Common myeloid progenitor, CD34-positive (primary cell): ENCODE results near the gene WEE2.
A peak's percentile ranks its signal among the peaks of the same experiment; 100 is the strongest.

ENCODE experiments used
- CTCF ChIA-PET: fragments of 350-600 bp; sonication (Branson Sonifier 250); formaldehyde crosslinking; loops from one replicate; lab custom pipeline; 2021; ENCODE audit warnings: antibody characterized with exemption; lab: Charles Lee
- POLR2A ChIA-PET: fragments of 350-600 bp; sonication (Branson Sonifier 250); formaldehyde crosslinking; loops from one replicate; lab custom pipeline; 2021; ENCODE audit warnings: antibody characterized with exemption; lab: Charles Lee
- DNase-seq, 3 donors: peaks; one replicate each; pipeline versions ENCODE4 v3.0.0 to v3.0.0-alpha.2; 2013
- H3K27ac ChIP-seq, 2 experiments: 1 replicate in 1 of 2; 2 replicates in 1 of 2; pipeline ENCODE4 v1.7.0; 2013; ENCODE audit warnings: inconsistent platforms in 2 of 2, low read length in 2 of 2, mild to moderate bottlenecking in 2 of 2, low read depth in 1 of 2, moderate library complexity in 1 of 2; ENCODE audit not compliant: severe bottlenecking in 2 of 2, insufficient read depth in 1 of 2, poor library complexity in 1 of 2
- H3K27me3 ChIP-seq, 5 experiments: replicated peaks in 2 of 5; 1 replicate in 3 of 5; 2 replicates in 2 of 5; pipeline versions ENCODE4 v1.6.1 to v1.7.0; 2013; ENCODE audit warnings: low read length in 4 of 5, mild to moderate bottlenecking in 2 of 5, moderate library complexity in 2 of 5, inconsistent platforms in 1 of 5; ENCODE audit not compliant: insufficient read depth in 5 of 5, control insufficient read depth in 4 of 5
- H3K36me3 ChIP-seq, 4 experiments: 1 replicate in 2 of 4; 2 replicates in 2 of 4; pipeline versions ENCODE4 v1.6.1 to v1.7.0; 2013; ENCODE audit warnings: low read length in 3 of 4, control low read depth in 1 of 4, mild to moderate bottlenecking in 1 of 4; ENCODE audit not compliant: control insufficient read depth in 4 of 4, insufficient read depth in 4 of 4
- H3K4me1 ChIP-seq, 4 experiments: 1 replicate in 3 of 4; 2 replicates in 1 of 4; pipeline versions ENCODE4 v1.6.1 to v1.7.1; 2013; ENCODE audit warnings: low read length in 3 of 4, mild to moderate bottlenecking in 3 of 4, control low read depth in 1 of 4, inconsistent platforms in 1 of 4, moderate library complexity in 1 of 4; ENCODE audit not compliant: control insufficient read depth in 4 of 4, insufficient read depth in 4 of 4; ENCODE audit errors: control extremely low read depth in 1 of 4
- H3K4me3 ChIP-seq, 7 experiments: 1 replicate in 4 of 7; 2 replicates in 3 of 7; pipeline versions ENCODE4 v1.5.1 to v1.7.0; 2013; ENCODE audit warnings: mild to moderate bottlenecking in 7 of 7, low read length in 6 of 7, moderate library complexity in 6 of 7, inconsistent platforms in 2 of 7, low read depth in 2 of 7, control low read depth in 1 of 7; ENCODE audit not compliant: insufficient read depth in 4 of 7, control insufficient read depth in 1 of 7; ENCODE audit errors: extremely low read depth in 1 of 7
- H3K9me3 ChIP-seq, 5 experiments: 1 replicate in 4 of 5; 2 replicates in 1 of 5; pipeline versions ENCODE4 v1.6.1 to v1.7.1; 2013; ENCODE audit warnings: low read length in 4 of 5, mild to moderate bottlenecking in 2 of 5, inconsistent platforms in 1 of 5, low read depth in 1 of 5, moderate library complexity in 1 of 5; ENCODE audit not compliant: control insufficient read depth in 4 of 5, insufficient read depth in 2 of 5; ENCODE audit errors: control extremely low read depth in 1 of 5
- WGBS: methylation state at CpG from one replicate; pipeline ENCODE4 v1.1.5; 2013; ENCODE audit not compliant: insufficient coverage; 5-methylcytosine and 5-hydroxymethylcytosine counted together

Gene WEE2

DNA sequence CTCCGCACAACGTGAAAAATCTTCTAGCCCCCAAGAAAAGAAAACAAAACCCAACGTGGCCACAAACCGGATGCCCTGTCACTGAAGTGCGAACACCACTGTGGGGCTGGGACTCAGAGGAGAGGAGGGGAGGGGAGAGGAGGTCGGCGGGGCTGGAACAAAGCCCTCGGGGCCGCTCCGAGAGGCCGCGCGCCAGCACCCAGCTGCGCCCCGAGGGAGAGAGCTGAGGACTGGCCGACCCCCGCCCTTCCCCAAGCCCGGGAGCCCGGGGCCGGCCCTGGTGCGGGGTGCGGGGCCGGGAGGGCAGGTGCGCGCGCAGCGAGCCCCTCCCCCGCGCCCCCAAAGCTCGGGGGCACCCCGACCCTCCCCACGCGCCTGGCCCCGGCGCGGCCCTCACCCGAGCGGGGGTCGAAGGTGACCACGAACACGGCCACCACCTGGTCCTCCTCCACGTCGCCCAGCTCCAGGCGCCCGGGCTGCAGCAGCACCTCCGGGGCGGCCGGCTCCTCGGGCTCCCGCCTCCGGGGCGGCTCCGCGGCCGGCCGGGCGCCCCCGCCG, 6.6 kb upstream of the WEE2 start:
- 0% methylated on average over 47 of the region's 59 CpGs for WGBS
- peaks cover 0 to 2% (median 0%) of the 10 kb centered on the region in 4 experiments for H3K36me3 ChIP-seq
- peaks cover 0 to 3% (median 0%) of the 10 kb centered on the region in 5 experiments for H3K27me3 ChIP-seq
- H3K9me3 ChIP-seq = no peaks in the 10 kb centered on the region
- ChIA-PET POLR2A (interaction anchor here (0.7 to 2.5 kb wide), 9 partner anchors 24 to 46 kb away, joined by 3 to 12 read pairs (median 3); no protein-coding TSS in a partner anchor), CTCF (interaction anchor here (0.6 to 4.1 kb wide), 12 partner anchors 12 to 47 kb away, joined by 3 to 31 read pairs (median 4); no protein-coding TSS in a partner anchor)
- H3K4me1 ChIP-seq = peaks cover 0 to 53% (median 27%) of the 10 kb centered on the region in 4 experiments
- H3K4me3 ChIP-seq = peak overlapping the region; percentile 69 to 91 (median 77)
- H3K27ac ChIP-seq = peak overlapping the region in 1 of 2 experiments; percentile 75
- peak; percentile 65 to 91 (median 89) for DNase-seq

GRCh38 chr7:141702047-141702567, 6.0 kb upstream of the WEE2 start, which contains the start of gene DENND11:
DENND11 (minus strand) TSS chr7:141702166; CDS start chr7:141702153, 13 bp downstream.
- Histone ChIP-seq H3K4me1 (peaks cover 0 to 47% (median 25%) of the 10 kb centered on the region in 4 experiments), H3K27me3 (peaks cover 0 to 3% (median 0%) of the 10 kb centered on the region in 5 experiments), H3K27ac (peak within 1 kb of the TSS in 1 of 2 experiments; percentile 81), H3K4me3 (peak within 1 kb of the TSS; percentile 73 to 91 (median 78)), H3K9me3 (no peaks in the 10 kb centered on the region), H3K36me3 (no peaks in the 10 kb centered on the region)
- 0% methylated on average over 55 of the region's 62 CpGs for WGBS
- ChIA-PET CTCF (interaction anchor here (0.7 to 4.1 kb wide), 12 partner anchors 10 to 48 kb away, joined by 3 to 31 read pairs (median 4); partner anchors contain the start of gene SSBP1), POLR2A (interaction anchor here (0.9 to 2.5 kb wide), 6 partner anchors 24 to 41 kb away, joined by 3 to 12 read pairs (median 8); no protein-coding TSS in a partner anchor)
- DNase-seq = peak; percentile 55 to 78 (median 70)

DNA sequence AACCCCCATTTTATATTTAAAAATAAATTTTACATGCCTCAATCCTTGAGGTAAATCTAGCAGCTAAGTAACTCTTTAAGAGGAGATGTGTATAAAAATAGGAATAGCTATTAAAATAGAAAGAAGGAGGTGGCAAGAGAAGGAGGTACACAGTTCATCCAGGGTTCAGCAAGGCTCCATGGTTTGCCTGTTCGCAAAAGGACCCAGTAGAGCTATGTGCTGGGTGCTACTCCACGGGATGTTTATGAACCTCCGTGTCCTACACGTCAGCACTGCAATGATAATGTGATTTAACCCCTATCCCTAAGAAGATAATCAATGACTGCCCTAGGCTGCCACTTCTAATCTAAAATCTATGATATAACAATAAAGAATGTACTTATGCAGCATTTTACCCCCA, 5.3 kb upstream of the WEE2 start:
- H3K9me3 ChIP-seq = no peaks in the 10 kb centered on the region
- 100% methylated on average over 1 of the region's 4 CpGs for WGBS
- ChIA-PET POLR2A (interaction anchor here (1.9 to 2.5 kb wide), 3 partner anchors 27 to 42 kb away, joined by 8 to 12 read pairs (median 12); no protein-coding TSS in a partner anchor), CTCF (interaction anchor here (0.7 to 4.1 kb wide), 11 partner anchors 9 to 48 kb away, joined by 3 to 31 read pairs (median 4); partner anchors contain the start of gene SSBP1)
- H3K4me3 ChIP-seq = peak overlapping the region in 4 of 7 experiments; percentile 72 to 78 (median 74)
- no peak for DNase-seq
- peaks cover 0 to 3% (median 0%) of the 10 kb centered on the region in 5 experiments for H3K27me3 ChIP-seq
- peak overlapping the region in 1 of 2 experiments; percentile 81 for H3K27ac ChIP-seq
- H3K4me1 ChIP-seq = peaks cover 0 to 39% (median 25%) of the 10 kb centered on the region in 4 experiments
- H3K36me3 ChIP-seq = no peaks in the 10 kb centered on the region

DNA sequence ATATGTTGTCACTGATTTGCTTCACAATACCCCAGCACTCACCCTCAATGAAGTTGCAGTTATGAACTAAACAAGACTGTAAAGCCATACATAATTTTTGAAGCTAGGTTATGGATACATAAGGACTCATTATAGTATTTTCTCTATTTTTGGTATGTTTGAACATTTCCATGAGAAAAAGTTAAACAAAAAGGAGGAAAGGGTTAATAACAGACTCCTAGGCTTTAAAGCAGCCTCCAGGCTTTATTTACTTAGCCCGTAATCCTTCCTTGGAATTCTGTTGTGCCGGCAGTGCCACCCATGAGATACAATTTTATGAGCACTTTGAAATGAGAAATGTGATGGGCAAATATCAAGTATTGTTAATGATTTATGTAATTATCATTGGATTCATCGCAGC, 4.0 kb upstream of the WEE2 start:
- no peak for DNase-seq
- Histone ChIP-seq H3K27ac (no peak overlapping the region), H3K27me3 (peaks cover 0 to 3% (median 0%) of the 10 kb centered on the region in 5 experiments), H3K9me3 (no peaks in the 10 kb centered on the region), H3K4me1 (peaks cover 0 to 28% (median 14%) of the 10 kb centered on the region in 4 experiments), H3K36me3 (no peaks in the 10 kb centered on the region), H3K4me3 (no peak overlapping the region)
- 100% methylated on average over 2 of the region's 3 CpGs for WGBS
- CTCF ChIA-PET = interaction anchor here (1.8 to 4.1 kb wide), 2 partner anchors 10 to 50 kb away, joined by 6 to 31 read pairs; no protein-coding TSS in a partner anchor
- POLR2A ChIA-PET = no interaction called here

DNA sequence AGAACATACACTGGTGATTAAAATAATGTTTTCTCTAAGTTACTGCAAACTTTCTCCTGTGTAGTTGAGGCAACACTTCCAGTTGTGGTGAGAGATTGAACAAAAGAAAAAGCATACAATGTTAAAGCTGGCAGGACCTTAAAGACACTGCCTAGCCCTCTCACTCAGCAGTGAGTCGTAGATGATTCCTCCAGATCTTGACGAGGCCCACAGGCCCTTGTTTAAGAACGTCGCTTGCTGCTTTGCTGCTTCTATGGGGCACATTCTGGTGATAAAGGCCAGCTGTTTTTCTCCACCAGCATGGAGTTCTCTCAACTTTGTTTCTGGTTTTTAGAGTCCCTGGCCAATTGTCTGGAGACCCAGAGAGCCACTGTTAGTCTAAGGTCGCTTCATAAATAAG, 3.4 kb upstream of the WEE2 start:
- no peak overlapping the region for H3K4me3 ChIP-seq
- CTCF ChIA-PET = interaction anchor here (0.8 to 1.8 kb wide), 2 partner anchors 9 to 51 kb away, joined by 3 to 6 read pairs; no protein-coding TSS in a partner anchor
- peaks cover 0 to 22% (median 12%) of the 10 kb centered on the region in 4 experiments for H3K4me1 ChIP-seq
- 97% methylated on average over 5 of the region's 5 CpGs for WGBS
- H3K27me3 ChIP-seq = peaks cover 0 to 3% (median 0%) of the 10 kb centered on the region in 5 experiments
- no peaks in the 10 kb centered on the region for H3K9me3 ChIP-seq
- no peaks in the 10 kb centered on the region for H3K36me3 ChIP-seq
- no peak for DNase-seq
- POLR2A ChIA-PET = no interaction called here
- no peak overlapping the region for H3K27ac ChIP-seq

- Histone ChIP-seq H3K27me3 (peaks cover 0 to 3% (median 0%) of the 10 kb centered on the region in 5 experiments), H3K4me1 (peaks cover 0 to 9% (median 4%) of the 10 kb centered on the region in 4 experiments), H3K27ac (no peak overlapping the region), H3K4me3 (no peak overlapping the region), H3K36me3 (no peaks in the 10 kb centered on the region), H3K9me3 (no peaks in the 10 kb centered on the region)
- CTCF ChIA-PET = interaction anchor here (1.3 kb wide), 1 partner anchor 44 kb away, joined by 3 read pairs; no protein-coding TSS in a partner anchor
- POLR2A ChIA-PET = no interaction called here
- DNase-seq = no peak
- no CpG with 5 or more reads among the region's 1 CpG for WGBS
Observed at GRCh38 chr7:141706239-141707064, 1.7 kb upstream of the WEE2 start.
